ENCODE results near the gene EIF3L.

EIF3L gene

DNA sequence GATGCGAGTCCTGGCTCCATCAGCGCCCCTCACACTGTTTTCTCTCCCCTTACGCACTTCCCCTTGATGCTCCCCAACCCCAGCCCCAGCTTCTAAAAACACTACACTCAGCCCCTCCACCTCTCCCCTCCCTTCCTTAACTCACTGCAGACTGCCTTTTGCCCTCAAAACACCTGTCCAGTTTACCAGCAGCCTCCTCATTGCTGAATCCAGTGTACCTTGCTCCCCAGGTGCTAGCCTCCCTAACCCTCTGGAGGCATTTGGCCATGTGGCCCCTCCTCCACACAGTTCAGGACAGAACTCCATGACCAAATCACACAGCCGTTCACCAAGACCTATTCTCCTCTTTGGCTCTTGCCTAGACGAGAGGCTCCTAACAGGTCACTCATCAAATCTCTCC is 28.9 kb upstream of the EIF3L start:
- Histone ChIP-seq H3K27me3 (replicated peaks; ENCODE audit: control insufficient read depth, insufficient read depth, low read length) (peaks cover 2% of the 10 kb centered on the region; the same call in 1 of the 2 replicates), H3K4me3 (replicated peaks; ENCODE audit: low read depth, low read length) (no peak overlapping the region), H3K36me3 (ENCODE audit: control insufficient read depth, insufficient read depth, low read length) (no peaks in the 10 kb centered on the region; the same call in 1 of the 2 replicates)
- DNase-seq (ENCODE audit: extremely low read depth, insufficient read length): no peak
- TF ChIP-seq, protein P1, sequence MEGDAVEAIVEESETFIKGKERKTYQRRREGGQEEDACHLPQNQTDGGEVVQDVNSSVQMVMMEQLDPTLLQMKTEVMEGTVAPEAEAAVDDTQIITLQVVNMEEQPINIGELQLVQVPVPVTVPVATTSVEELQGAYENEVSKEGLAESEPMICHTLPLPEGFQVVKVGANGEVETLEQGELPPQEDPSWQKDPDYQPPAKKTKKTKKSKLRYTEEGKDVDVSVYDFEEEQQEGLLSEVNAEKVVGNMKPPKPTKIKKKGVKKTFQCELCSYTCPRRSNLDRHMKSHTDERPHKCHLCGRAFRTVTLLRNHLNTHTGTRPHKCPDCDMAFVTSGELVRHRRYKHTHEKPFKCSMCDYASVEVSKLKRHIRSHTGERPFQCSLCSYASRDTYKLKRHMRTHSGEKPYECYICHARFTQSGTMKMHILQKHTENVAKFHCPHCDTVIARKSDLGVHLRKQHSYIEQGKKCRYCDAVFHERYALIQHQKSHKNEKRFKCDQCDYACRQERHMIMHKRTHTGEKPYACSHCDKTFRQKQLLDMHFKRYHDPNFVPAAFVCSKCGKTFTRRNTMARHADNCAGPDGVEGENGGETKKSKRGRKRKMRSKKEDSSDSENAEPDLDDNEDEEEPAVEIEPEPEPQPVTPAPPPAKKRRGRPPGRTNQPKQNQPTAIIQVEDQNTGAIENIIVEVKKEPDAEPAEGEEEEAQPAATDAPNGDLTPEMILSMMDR (IDR thresholded peaks at IDR 0.05; ENCODE audit: insufficient read depth, low read length, poor library complexity, severe bottlenecking): no peak

DNA sequence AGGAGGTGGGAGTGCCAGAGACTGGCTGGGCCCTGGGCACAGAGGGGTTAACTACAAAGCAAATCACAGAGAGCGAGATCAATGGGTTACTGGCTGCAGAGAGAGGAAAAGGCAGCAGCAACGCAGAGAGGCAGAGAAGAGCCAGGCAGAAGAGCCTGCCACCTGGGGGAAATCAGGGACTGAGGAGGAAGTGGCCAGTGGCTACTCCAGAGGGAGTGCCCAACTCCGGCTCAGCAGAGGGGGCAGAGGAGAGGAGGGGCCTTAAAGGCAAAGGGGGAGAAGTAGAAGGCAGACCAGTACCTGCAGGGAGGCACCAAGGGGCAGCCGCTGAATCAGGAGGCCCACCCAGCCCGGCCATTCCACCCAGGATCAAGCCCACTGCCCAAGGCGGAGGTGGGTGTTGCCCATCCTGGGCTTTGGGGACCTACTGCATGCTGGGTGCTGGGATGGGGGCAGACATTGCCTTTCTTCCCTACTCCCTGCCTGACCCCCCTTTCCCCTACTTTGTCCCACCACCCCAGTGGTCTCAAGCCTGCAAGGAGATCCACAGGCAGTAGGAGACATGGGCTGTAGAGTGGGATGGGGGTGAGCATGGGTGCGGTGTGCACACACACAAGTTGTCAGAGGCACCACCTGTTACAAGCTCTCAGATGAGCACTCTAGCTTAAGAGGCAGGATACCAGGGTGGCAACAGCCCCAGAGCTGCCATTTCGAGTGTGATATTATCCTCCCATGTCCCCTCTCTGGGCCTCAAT is 27.0 kb upstream of the EIF3L start:
- Histone ChIP-seq H3K36me3 (ENCODE audit: control insufficient read depth, insufficient read depth, low read length) (no peaks in the 10 kb centered on the region), H3K4me3 (replicated peaks; ENCODE audit: low read depth, low read length) (no peak overlapping the region), H3K27me3 (replicated peaks; ENCODE audit: control insufficient read depth, insufficient read depth, low read length) (peaks cover 2% of the 10 kb centered on the region; the same call in 1 of the 2 replicates)
- TF ChIP-seq, protein P1 (IDR thresholded peaks at IDR 0.05; ENCODE audit: insufficient read depth, low read length, poor library complexity, severe bottlenecking): no peak
- no peak for DNase-seq (ENCODE audit: extremely low read depth, insufficient read length)

DNA sequence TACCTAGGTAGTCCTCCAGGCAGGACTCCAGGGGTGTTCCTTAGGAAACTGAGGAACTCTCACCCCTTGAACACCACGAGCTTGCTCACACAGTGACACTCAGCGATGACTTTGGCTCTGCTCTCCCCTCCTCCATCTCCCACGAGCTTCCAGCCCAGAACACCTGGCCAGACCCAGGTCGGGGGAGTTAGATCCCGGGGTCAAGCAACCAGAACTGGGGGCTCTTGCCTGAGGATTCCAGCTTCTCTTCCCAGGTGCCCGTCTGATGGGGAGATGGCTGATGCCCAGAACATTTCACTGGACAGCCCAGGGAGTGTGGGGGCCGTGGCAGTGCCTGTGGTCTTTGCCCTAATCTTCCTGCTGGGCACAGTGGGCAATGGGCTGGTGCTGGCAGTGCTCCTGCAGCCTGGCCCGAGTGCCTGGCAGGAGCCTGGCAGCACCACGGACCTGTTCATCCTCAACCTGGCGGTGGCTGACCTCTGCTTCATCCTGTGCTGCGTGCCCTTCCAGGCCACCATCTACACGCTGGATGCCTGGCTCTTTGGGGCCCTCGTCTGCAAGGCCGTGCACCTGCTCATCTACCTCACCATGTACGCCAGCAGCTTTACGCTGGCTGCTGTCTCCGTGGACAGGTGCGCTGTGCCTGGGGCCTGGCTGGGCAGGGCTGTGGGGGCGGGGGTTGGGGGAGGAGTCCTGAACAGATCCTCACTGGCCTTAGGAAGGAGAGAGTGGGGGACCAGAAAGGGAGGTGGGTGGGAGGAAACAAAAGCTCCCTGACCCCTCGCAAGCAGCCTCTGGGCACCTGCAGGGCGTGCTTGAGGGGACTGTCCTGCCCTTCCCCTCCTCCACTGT is 25.9 kb upstream of the EIF3L start, which contains the start of gene GALR3:
Gene GALR3, plus strand, starts transcription at position 249 of the 852 bp plus-strand sequence. Its CDS starts 25 bp downstream, at position 274.
- Histone ChIP-seq H3K4me3 (replicated peaks; ENCODE audit: low read depth, low read length) (no peak within 1 kb of the TSS), H3K36me3 (ENCODE audit: control insufficient read depth, insufficient read depth, low read length) (no peaks in the 10 kb centered on the region), H3K27me3 (replicated peaks; ENCODE audit: control insufficient read depth, insufficient read depth, low read length) (peaks cover 2% of the 10 kb centered on the region; the same call in 1 of the 2 replicates)
- TF ChIP-seq, protein P1 (IDR thresholded peaks at IDR 0.05; ENCODE audit: insufficient read depth, low read length, poor library complexity, severe bottlenecking): no peak
- DNase-seq (ENCODE audit: extremely low read depth, insufficient read length): no peak

DNA sequence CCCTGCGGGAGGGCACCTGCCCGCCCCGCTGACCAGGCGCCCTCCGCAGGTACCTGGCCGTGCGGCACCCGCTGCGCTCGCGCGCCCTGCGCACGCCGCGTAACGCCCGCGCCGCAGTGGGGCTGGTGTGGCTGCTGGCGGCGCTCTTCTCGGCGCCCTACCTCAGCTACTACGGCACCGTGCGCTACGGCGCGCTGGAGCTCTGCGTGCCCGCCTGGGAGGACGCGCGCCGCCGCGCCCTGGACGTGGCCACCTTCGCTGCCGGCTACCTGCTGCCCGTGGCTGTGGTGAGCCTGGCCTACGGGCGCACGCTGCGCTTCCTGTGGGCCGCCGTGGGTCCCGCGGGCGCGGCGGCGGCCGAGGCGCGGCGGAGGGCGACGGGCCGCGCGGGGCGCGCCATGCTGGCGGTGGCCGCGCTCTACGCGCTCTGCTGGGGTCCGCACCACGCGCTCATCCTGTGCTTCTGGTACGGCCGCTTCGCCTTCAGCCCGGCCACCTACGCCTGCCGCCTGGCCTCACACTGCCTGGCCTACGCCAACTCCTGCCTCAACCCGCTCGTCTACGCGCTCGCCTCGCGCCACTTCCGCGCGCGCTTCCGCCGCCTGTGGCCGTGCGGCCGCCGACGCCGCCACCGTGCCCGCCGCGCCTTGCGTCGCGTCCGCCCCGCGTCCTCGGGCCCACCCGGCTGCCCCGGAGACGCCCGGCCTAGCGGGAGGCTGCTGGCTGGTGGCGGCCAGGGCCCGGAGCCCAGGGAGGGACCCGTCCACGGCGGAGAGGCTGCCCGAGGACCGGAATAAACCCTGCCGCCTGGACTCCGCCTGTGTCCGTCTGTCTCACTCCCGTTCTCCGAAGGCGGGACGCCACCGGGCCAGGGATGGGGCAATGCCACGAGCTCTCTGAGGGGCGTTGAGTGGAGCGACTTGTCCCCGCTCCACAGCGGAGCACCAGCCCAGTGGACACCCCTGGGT is 24.3 kb upstream of the EIF3L start:
- DNase-seq (ENCODE audit: extremely low read depth, insufficient read length): peak; percentile 49
- TF ChIP-seq, protein P1 (IDR thresholded peaks at IDR 0.05; ENCODE audit: insufficient read depth, low read length, poor library complexity, severe bottlenecking): no peak
- Histone ChIP-seq H3K27me3 (replicated peaks; ENCODE audit: control insufficient read depth, insufficient read depth, low read length) (peaks cover 2% of the 10 kb centered on the region; the same call in 1 of the 2 replicates), H3K36me3 (ENCODE audit: control insufficient read depth, insufficient read depth, low read length) (peaks cover 2% of the 10 kb centered on the region), H3K4me3 (replicated peaks; ENCODE audit: low read depth, low read length) (peak overlapping the region; percentile 22; the same call in 1 of the 2 replicates)

DNA sequence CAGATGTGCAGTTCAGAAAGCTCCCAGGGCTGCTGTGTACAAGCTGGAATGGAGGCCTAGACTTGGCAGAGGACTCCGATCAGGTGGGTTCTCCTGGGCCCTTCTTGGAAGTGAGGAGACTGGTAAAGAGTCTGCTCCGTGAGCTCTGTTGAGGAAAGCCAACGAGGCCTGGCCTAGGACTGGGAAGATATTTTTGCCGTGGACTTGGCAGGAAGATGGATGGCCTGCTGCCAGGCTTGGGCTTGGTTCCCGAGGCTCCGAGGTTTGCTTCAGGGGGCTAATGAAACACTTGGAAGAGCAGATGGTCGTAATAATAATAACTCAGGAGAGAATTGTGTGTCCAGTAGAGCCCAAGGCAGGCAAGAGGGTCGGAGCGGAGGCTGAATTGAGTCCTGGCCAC is 22.2 kb upstream of the EIF3L start:
- no peak overlapping the region for H3K4me3 ChIP-seq (replicated peaks; ENCODE audit: low read depth, low read length)
- DNase-seq (ENCODE audit: extremely low read depth, insufficient read length): no peak
- TF ChIP-seq, protein P1 (IDR thresholded peaks at IDR 0.05; ENCODE audit: insufficient read depth, low read length, poor library complexity, severe bottlenecking): no peak
- H3K36me3 ChIP-seq (ENCODE audit: control insufficient read depth, insufficient read depth, low read length): peaks cover 8% of the 10 kb centered on the region
- peaks cover 2% of the 10 kb centered on the region; the same call in 1 of the 2 replicates for H3K27me3 ChIP-seq (replicated peaks; ENCODE audit: control insufficient read depth, insufficient read depth, low read length)

Measured in GM06990 (cell line).